ENCODE data around the gene TRMT10A.
"Not testable (repeated sequence)": the region's sequence is repeated elsewhere in the genome, so short reads cannot be mapped to it uniquely, and the experiment has no call there.

- not testable (repeated sequence) for TF ChIP-seq CTCF, POLR2A (IDR thresholded peaks at IDR 0.05)
Observed at GRCh38 chr4:99534699-99535098, 29.1 kb downstream of the TRMT10A start.

Measured in esophagus squamous epithelium (tissue), 4 donors.